OCI-LY7 (cell line): ENCODE measurements around the gene MLLT10.

Experiments
- EZH2phosphoT487 ChIP-seq: fragments of 200-600 bp; sonication (generic); IDR thresholded peaks from 2 replicates; pipeline ENCODE4 v1.6.1; 2018; ENCODE audit warnings: low read depth, borderline replicate concordance, mild to moderate bottlenecking, mixed run types, antibody characterized with exemption, low read length, moderate library complexity, mixed read lengths
- TF ChIP-seq, protein P1 (sequence below): fragments of 200-600 bp; sonication (generic); conservative IDR thresholded peaks from 2 replicates; pipeline ENCODE4 v1.5.1; 2014; ENCODE audit warnings: mild to moderate bottlenecking, antibody characterized with exemption, low read length, moderate library complexity, mixed read lengths

DNA sequence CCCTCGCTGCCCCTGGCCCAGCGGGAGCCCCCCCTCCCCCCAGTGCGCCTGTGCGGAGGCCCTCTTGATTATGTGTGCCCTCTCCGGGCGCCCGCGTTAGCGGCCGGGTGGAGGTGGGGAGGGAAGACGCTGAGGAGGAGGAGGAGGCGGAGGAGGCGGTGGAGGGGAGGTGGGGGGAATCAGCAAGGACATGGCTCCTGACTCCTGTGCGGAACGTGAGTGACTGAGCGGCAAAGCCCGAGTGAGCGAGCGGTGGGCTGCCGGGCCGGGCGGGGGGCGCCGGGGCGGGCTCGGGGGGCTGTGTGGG lies 201 bp downstream of the MLLT10 start:
- TF ChIP-seq, protein P1, sequence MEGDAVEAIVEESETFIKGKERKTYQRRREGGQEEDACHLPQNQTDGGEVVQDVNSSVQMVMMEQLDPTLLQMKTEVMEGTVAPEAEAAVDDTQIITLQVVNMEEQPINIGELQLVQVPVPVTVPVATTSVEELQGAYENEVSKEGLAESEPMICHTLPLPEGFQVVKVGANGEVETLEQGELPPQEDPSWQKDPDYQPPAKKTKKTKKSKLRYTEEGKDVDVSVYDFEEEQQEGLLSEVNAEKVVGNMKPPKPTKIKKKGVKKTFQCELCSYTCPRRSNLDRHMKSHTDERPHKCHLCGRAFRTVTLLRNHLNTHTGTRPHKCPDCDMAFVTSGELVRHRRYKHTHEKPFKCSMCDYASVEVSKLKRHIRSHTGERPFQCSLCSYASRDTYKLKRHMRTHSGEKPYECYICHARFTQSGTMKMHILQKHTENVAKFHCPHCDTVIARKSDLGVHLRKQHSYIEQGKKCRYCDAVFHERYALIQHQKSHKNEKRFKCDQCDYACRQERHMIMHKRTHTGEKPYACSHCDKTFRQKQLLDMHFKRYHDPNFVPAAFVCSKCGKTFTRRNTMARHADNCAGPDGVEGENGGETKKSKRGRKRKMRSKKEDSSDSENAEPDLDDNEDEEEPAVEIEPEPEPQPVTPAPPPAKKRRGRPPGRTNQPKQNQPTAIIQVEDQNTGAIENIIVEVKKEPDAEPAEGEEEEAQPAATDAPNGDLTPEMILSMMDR: no peak
- TF ChIP-seq EZH2phosphoT487: no peak
